ENCODE data around the gene CRISP1.

Gene CRISP1

GRCh38 chr6:49866485-49866943 is at the start of gene CRISP1:
CRISP1 (minus strand) TSS chr6:49866535; CDS start chr6:49857400, 9,135 bp downstream.
- no peak for TF ChIP-seq CTCF (IDR thresholded peaks at IDR 0.05; ENCODE audit: extremely low read depth, insufficient read depth, missing control alignments)
- in situ Hi-C loops (cut with MboI; ENCODE audit: low pct_unique_long_range_greater_than_20kb, low sequenced_read_pairs, unreplicated experiment), result loop anchor here (25.0 kb wide), 1 partner anchor 254 kb away; no protein-coding TSS in a partner anchor
- no peak for DNase-seq (ENCODE audit: low spot score)

GRCh38 chr6:49915035-49915434 is 48.7 kb upstream of the CRISP1 start:
- in situ Hi-C loops (cut with MboI; ENCODE audit: low pct_unique_long_range_greater_than_20kb, low sequenced_read_pairs, unreplicated experiment), result no loop called here
- no peak for TF ChIP-seq CTCF (IDR thresholded peaks at IDR 0.05; ENCODE audit: extremely low read depth, insufficient read depth, missing control alignments)
- DNase-seq (ENCODE audit: low spot score), result no peak

- DNase-seq (ENCODE audit: low spot score), result no peak
- in situ Hi-C loops (cut with MboI; ENCODE audit: low pct_unique_long_range_greater_than_20kb, low sequenced_read_pairs, unreplicated experiment), result no loop called here
- TF ChIP-seq CTCF (IDR thresholded peaks at IDR 0.05; ENCODE audit: extremely low read depth, insufficient read depth, missing control alignments), result no peak
Observed at GRCh38 chr6:49913636-49914375, 47.5 kb upstream of the CRISP1 start.

- in situ Hi-C loops (cut with MboI; ENCODE audit: low pct_unique_long_range_greater_than_20kb, low sequenced_read_pairs, unreplicated experiment), result no loop called here
- no peak for TF ChIP-seq CTCF (IDR thresholded peaks at IDR 0.05; ENCODE audit: extremely low read depth, insufficient read depth, missing control alignments)
Observed at GRCh38 chr6:49912196-49912595, 45.9 kb upstream of the CRISP1 start.

GRCh38 chr6:49911252-49911651 is 44.9 kb upstream of the CRISP1 start:
- TF ChIP-seq CTCF (IDR thresholded peaks at IDR 0.05; ENCODE audit: extremely low read depth, insufficient read depth, missing control alignments), result peak; percentile 3
- DNase-seq (ENCODE audit: low spot score), result no peak
- in situ Hi-C loops (cut with MboI; ENCODE audit: low pct_unique_long_range_greater_than_20kb, low sequenced_read_pairs, unreplicated experiment), result no loop called here

More at GRCh38 chr6:49912196-49912595, 45.9 kb upstream of the CRISP1 start:
- DNase-seq (ENCODE audit: low spot score), result no peak

- no peak for DNase-seq (ENCODE audit: low spot score)
- in situ Hi-C loops (cut with MboI; ENCODE audit: low pct_unique_long_range_greater_than_20kb, low sequenced_read_pairs, unreplicated experiment), result no loop called here
- TF ChIP-seq CTCF (IDR thresholded peaks at IDR 0.05; ENCODE audit: extremely low read depth, insufficient read depth, missing control alignments), result no peak
Observed at GRCh38 chr6:49909563-49909962, 43.2 kb upstream of the CRISP1 start.

Measured in GM13977 (cell line).